H1 (cell line): ENCODE data around the gene FNIP2. TPM values are rescaled to one million over a fixed set of nuclear protein-coding genes. Genes with fewer than 3 reads are reported as not detected.

ENCODE experiments used
- CTCF ChIA-PET: fragments of 300-600 bp; sonication (Branson Sonifier 250); formaldehyde crosslinking; loops from one replicate; lab custom pipeline; 2021; ENCODE audit not compliant: partially characterized antibody; lab: Charles Lee
- POLR2A ChIA-PET: fragments of 300-600 bp; sonication (Branson Sonifier 250); formaldehyde crosslinking; loops from one replicate; lab custom pipeline; 2021; ENCODE audit warnings: inconsistent platforms; ENCODE audit not compliant: partially characterized antibody; lab: Charles Lee
- DNase-seq, 2 experiments: peaks; one replicate each; pipeline versions ENCODE4 v3.0.0 to v3.0.0-alpha.2; 2010 to 2022; ENCODE audit warnings: low spot score in 2 of 2, low read depth in 1 of 2, mixed read lengths in 1 of 2
- FAIRE-seq: peaks from 2 replicates; lab custom pipeline; 2011; peaks lifted over from hg19 to GRCh38; lab: Jason Lieb, UNC
- H2AFZ ChIP-seq: 2 replicates; pipeline ENCODE4 v1.8.1; 2012; ENCODE audit warnings: low read length, inconsistent platforms
- H2AK5ac ChIP-seq: 2 replicates; pipeline ENCODE4 v1.6.1; 2013; ENCODE audit warnings: low read depth, low read length
- H2BK120ac ChIP-seq: replicated peaks from 2 replicates; pipeline ENCODE3; 2013; ENCODE audit warnings: low read depth, low read length, inconsistent platforms
- H2BK12ac ChIP-seq: 2 replicates; pipeline ENCODE4 v1.6.1; 2013; ENCODE audit warnings: low read depth, low read length
- H2BK15ac ChIP-seq: 2 replicates; pipeline ENCODE4 v1.6.1; 2013; ENCODE audit warnings: low read length
- H2BK20ac ChIP-seq: 2 replicates; pipeline ENCODE4 v1.6.1; 2013; ENCODE audit warnings: low read length
- H2BK5ac ChIP-seq: 2 replicates; pipeline ENCODE4 v1.6.1; 2013; ENCODE audit warnings: low read depth, low read length
- H3K14ac ChIP-seq: 2 replicates; pipeline ENCODE4 v1.6.1; 2013; ENCODE audit warnings: inconsistent platforms; ENCODE audit not compliant: insufficient read length
- H3K18ac ChIP-seq: 2 replicates; pipeline ENCODE4 v1.6.1; 2013; ENCODE audit warnings: low read length; ENCODE audit errors: extremely low read depth
- H3K23ac ChIP-seq: 2 replicates; pipeline ENCODE4 v1.6.1; 2013; ENCODE audit warnings: inconsistent platforms; ENCODE audit not compliant: insufficient read length
- H3K23me2 ChIP-seq: 2 replicates; pipeline ENCODE4 v1.6.1; 2013; ENCODE audit warnings: low read depth, low read length
- H3K27ac ChIP-seq: 2 replicates; pipeline ENCODE4 v1.6.1; 2011; ENCODE audit warnings: low read depth, low read length, inconsistent platforms
- H3K27me3 ChIP-seq, 4 experiments: replicated peaks in 1 of 4; 1 replicate in 1 of 4; 2 replicates in 3 of 4; pipeline versions ENCODE4 v1.6.1 to v1.8.1; 2011 to 2013; ENCODE audit warnings: low read length in 3 of 4, mild to moderate bottlenecking in 3 of 4, inconsistent platforms in 2 of 4, mixed read lengths in 2 of 4, moderate library complexity in 1 of 4; ENCODE audit not compliant: control insufficient read depth in 3 of 4, insufficient read depth in 3 of 4; ENCODE audit errors: extremely low read depth in 1 of 4
- H3K36me3 ChIP-seq, 4 experiments: 2 replicates each; pipeline versions ENCODE4 v1.6.1 to v1.8.1; 2011 to 2013; ENCODE audit warnings: mild to moderate bottlenecking in 4 of 4, low read length in 3 of 4, moderate library complexity in 2 of 4, control low read depth in 1 of 4, inconsistent platforms in 1 of 4; ENCODE audit not compliant: insufficient read depth in 4 of 4, control insufficient read depth in 2 of 4
- H3K4ac ChIP-seq: replicated peaks from 2 replicates; pipeline ENCODE3; 2013; ENCODE audit warnings: low read length, low read depth, mixed read lengths, inconsistent platforms; ENCODE audit not compliant: insufficient read length
- H3K4me1 ChIP-seq, 4 experiments: replicated peaks in 1 of 4; 1 replicate in 1 of 4; 2 replicates in 3 of 4; pipeline versions ENCODE4 v1.6.1 to v1.8.1; 2011 to 2013; ENCODE audit warnings: low read length in 3 of 4, inconsistent platforms in 2 of 4, mixed read lengths in 1 of 4; ENCODE audit not compliant: insufficient read depth in 4 of 4, control insufficient read depth in 3 of 4
- H3K4me2 ChIP-seq, 2 experiments: 2 replicates each; pipeline versions ENCODE4 v1.6.1 to v1.8.1; 2011 to 2013; ENCODE audit warnings: low read depth in 2 of 2, low read length in 2 of 2, control low read depth in 1 of 2, inconsistent platforms in 1 of 2, mild to moderate bottlenecking in 1 of 2; ENCODE audit not compliant: insufficient read depth in 1 of 2
- H3K4me3 ChIP-seq, 4 experiments: fragments of 200-600, 300-600 bp in 1 of 4; sonication (generic), shearing (Covaris generic), sonication (Bioruptor Twin) in 1 of 4; 2 replicates each; pipeline versions ENCODE4 v1.5.1 to v1.8.1; 2011 to 2016; ENCODE audit warnings: low read length in 4 of 4, low read depth in 3 of 4, control low read depth in 2 of 4, inconsistent platforms in 2 of 4, mild to moderate bottlenecking in 2 of 4, mixed read lengths in 1 of 4, moderate library complexity in 1 of 4; ENCODE audit not compliant: insufficient read depth in 2 of 4; ENCODE audit errors: extremely low read depth in 1 of 4
- H3K56ac ChIP-seq: replicated peaks from 2 replicates; pipeline ENCODE3; 2013; ENCODE audit warnings: low read depth, mild to moderate bottlenecking, mixed read lengths, low read length, inconsistent platforms; ENCODE audit not compliant: insufficient read length
- H3K79me1 ChIP-seq: 2 replicates; pipeline ENCODE4 v1.6.1; 2013; ENCODE audit warnings: low read depth, low read length, control low read depth
- H3K79me2 ChIP-seq, 2 experiments: 2 replicates each; pipeline versions ENCODE4 v1.6.1 to v1.8.1; 2012 to 2013; ENCODE audit warnings: low read length in 2 of 2, mild to moderate bottlenecking in 2 of 2, inconsistent platforms in 1 of 2; ENCODE audit not compliant: insufficient read depth in 2 of 2, control insufficient read depth in 1 of 2
- H3K9ac ChIP-seq, 4 experiments: replicated peaks in 1 of 4; 1 replicate in 1 of 4; 2 replicates in 3 of 4; pipeline versions ENCODE4 v1.6.1 to v1.8.1; 2011 to 2013; ENCODE audit warnings: low read depth in 3 of 4, low read length in 3 of 4, control low read depth in 2 of 4, mild to moderate bottlenecking in 2 of 4, moderate library complexity in 2 of 4, inconsistent platforms in 1 of 4; ENCODE audit errors: extremely low read depth in 1 of 4
- H3K9me3 ChIP-seq, 2 experiments: 2 replicates each; pipeline versions ENCODE4 v1.6.1 to v1.8.1; 2012 to 2013; ENCODE audit warnings: mild to moderate bottlenecking in 2 of 2, moderate library complexity in 2 of 2, control low read depth in 1 of 2, inconsistent platforms in 1 of 2, low read depth in 1 of 2, low read length in 1 of 2, mixed read lengths in 1 of 2; ENCODE audit not compliant: insufficient read depth in 2 of 2
- H4K20me1 ChIP-seq, 2 experiments: replicated peaks in 1 of 2; 2 replicates each; pipeline versions ENCODE3 to v1.8.1; 2011 to 2013; ENCODE audit warnings: inconsistent platforms in 2 of 2, low read length in 2 of 2, mild to moderate bottlenecking in 1 of 2; ENCODE audit not compliant: insufficient read depth in 2 of 2, control insufficient read depth in 1 of 2
- H4K5ac ChIP-seq: 2 replicates; pipeline ENCODE4 v1.6.1; 2013; ENCODE audit warnings: low read length, low read depth, mixed read lengths, inconsistent platforms; ENCODE audit not compliant: insufficient read length
- H4K8ac ChIP-seq: 2 replicates; pipeline ENCODE4 v1.8.0; 2013; ENCODE audit warnings: mild to moderate bottlenecking, moderate library complexity, low read length, inconsistent platforms; ENCODE audit not compliant: insufficient read depth; ENCODE audit errors: extremely low read depth
- H4K91ac ChIP-seq: replicated peaks from 2 replicates; pipeline ENCODE3; 2013; ENCODE audit warnings: low read length, mixed read lengths, inconsistent platforms; ENCODE audit not compliant: insufficient read length
- CTCF ChIP-seq, 3 experiments: IDR thresholded peaks; 1 replicate in 2 of 3; 2 replicates in 1 of 3; pipeline versions ENCODE4 v1.5.1 to v1.6.1; 2011; ENCODE audit warnings: low read length in 3 of 3, mild to moderate bottlenecking in 3 of 3, inconsistent platforms in 2 of 3, low read depth in 1 of 3, moderate library complexity in 1 of 3; ENCODE audit not compliant: insufficient read depth in 1 of 3; ENCODE audit errors: control extremely low read depth in 1 of 3
- EP300 ChIP-seq, 2 experiments: IDR thresholded peaks; 1 replicate in 1 of 2; 2 replicates in 1 of 2; pipeline ENCODE4 v1.6.1; 2011 to 2012; ENCODE audit warnings: low read depth in 2 of 2, low read length in 2 of 2, mild to moderate bottlenecking in 2 of 2, borderline replicate concordance in 1 of 2, inconsistent platforms in 1 of 2, moderate library complexity in 1 of 2
- HDAC6 ChIP-seq: IDR thresholded peaks from one replicate; pipeline ENCODE4 v1.7.1; 2012; ENCODE audit warnings: low read depth, mild to moderate bottlenecking, inconsistent platforms, low read length, moderate library complexity
- TBP ChIP-seq: IDR thresholded peaks from 2 replicates; pipeline ENCODE4 v1.6.1; 2011; ENCODE audit warnings: low read depth, low read length, improper control_type of control experiment
- ZNF274 ChIP-seq: IDR thresholded peaks from 2 replicates; pipeline ENCODE4 v1.7.0; 2012; ENCODE audit warnings: low read length, borderline replicate concordance; ENCODE audit errors: extremely low read depth
- WGBS, 2 experiments: shearing (Covaris generic) in 1 of 2; methylation state at CpG; one replicate each; pipeline versions ENCODE4 v1.1.6 to v1.1.7; 2013 to 2015; ENCODE audit warnings: low lambda C conversion rate in 2 of 2, mixed read lengths in 2 of 2, inconsistent platforms in 1 of 2, low coverage in 1 of 2, missing lambda C conversion rate in 1 of 2; ENCODE audit not compliant: insufficient replicate concordance in 2 of 2, insufficient coverage in 1 of 2, insufficient read length in 1 of 2; ENCODE audit errors: extremely low coverage in 1 of 2, missing lambda C conversion rate in 1 of 2; 5-methylcytosine and 5-hydroxymethylcytosine counted together
- polyA plus RNA-seq, 7 experiments: library from polyadenylated mRNA; depleted of rRNA in 3 of 7; stranded (reverse) in 5 of 7; unstranded in 2 of 7; fragments of >200 nt in 5 of 7; fragments of 200-250 nt in 2 of 7; gene quantifications; 1 replicate in 5 of 7; 2 replicates in 1 of 7; 4 replicates in 1 of 7; pipeline versions ENCODE4 v1.2.1 to v1.2.3, GENCODE V29; 2011 to 2013; ENCODE audit warnings: missing spikeins in 2 of 7, mixed read lengths in 2 of 7
- total RNA-seq: library from RNA; stranded (reverse); fragmentation: NEBNext Ultra II Directional; extraction: Animal tissue kit (Norgen Biotek cat#: 25700); gene quantifications from 2 replicates; pipeline ENCODE4 v1.2.1, GENCODE V29; 2021

FNIP2 gene
- total and polyA plus RNA-seq, 2 of the 8 experiments (the other 6 are each of a cell fraction or from before 2014, with no cell fraction given): 4.0 to 13.0 TPM

GRCh38 chr4:158837527-158838141 is 68.8 kb downstream of the FNIP2 start:
- H3K79me2 ChIP-seq: no peaks in the 10 kb centered on the region
- FAIRE-seq (no peak), DNase-seq (no peak)
- ChIA-PET POLR2A (interaction anchor here (1.5 kb wide), 1 partner anchor 8 kb away, joined by 4 read pairs; no protein-coding TSS in a partner anchor), CTCF (interaction anchor here (0.6 to 10.1 kb wide), 7 partner anchors 13 to 402 kb away, joined by 3 to 91 read pairs (median 4); no protein-coding TSS in a partner anchor)
- H2BK15ac ChIP-seq: no peak overlapping the region
- H3K4me1 ChIP-seq: peaks cover 0 to 3% (median 1%) of the 10 kb centered on the region in 4 experiments; a peak in 2 of 7 replicates
- no peaks in the 10 kb centered on the region; a peak in 1 of 8 replicates for H3K36me3 ChIP-seq
- no peak overlapping the region for H2BK12ac ChIP-seq
- no peak overlapping the region for H2AFZ ChIP-seq
- no peak overlapping the region for H3K56ac ChIP-seq
- H3K18ac ChIP-seq: no peak overlapping the region
- no peak overlapping the region for H3K14ac ChIP-seq
- no peaks in the 10 kb centered on the region for H3K79me1 ChIP-seq
- H4K20me1 ChIP-seq: no peaks in the 10 kb centered on the region
- H4K5ac ChIP-seq: no peak overlapping the region
- H3K27ac ChIP-seq: no peak overlapping the region
- H3K4me2 ChIP-seq: no peak overlapping the region
- H3K4me3 ChIP-seq: no peak overlapping the region
- H2AK5ac ChIP-seq: no peak overlapping the region
- H4K91ac ChIP-seq: no peak overlapping the region
- no peak overlapping the region for H3K23ac ChIP-seq
- H3K27me3 ChIP-seq: no peaks in the 10 kb centered on the region
- no peak overlapping the region for H2BK20ac ChIP-seq
- no peak overlapping the region for H2BK120ac ChIP-seq
- H3K4ac ChIP-seq: no peak overlapping the region
- H4K8ac ChIP-seq: no peak overlapping the region
- H2BK5ac ChIP-seq: no peak overlapping the region
- WGBS, 2 experiments: 92% methylated on average over 2 of the region's 2 CpGs; no CpG with 5 or more reads in 1 of the 2 experiments
- no peak overlapping the region for H3K9ac ChIP-seq
- no peaks in the 10 kb centered on the region for H3K23me2 ChIP-seq
- H3K9me3 ChIP-seq: no peaks in the 10 kb centered on the region
- TF ChIP-seq EP300 (IDR thresholded peaks at IDR 0.05; ENCODE audit: borderline replicate concordance in 1 of 2, low read depth in 2 of 2, low read length in 2 of 2) (no peak), HDAC6 (no peak), ZNF274 (no peak), CTCF (IDR thresholded peaks at IDR 0.05; ENCODE audit: control extremely low read depth in 1 of 3, insufficient read depth in 1 of 3, low read depth in 1 of 3, low read length in 3 of 3) (no peak), TBP (no peak)
